ENCODE results near the gene CD200.

DNA sequence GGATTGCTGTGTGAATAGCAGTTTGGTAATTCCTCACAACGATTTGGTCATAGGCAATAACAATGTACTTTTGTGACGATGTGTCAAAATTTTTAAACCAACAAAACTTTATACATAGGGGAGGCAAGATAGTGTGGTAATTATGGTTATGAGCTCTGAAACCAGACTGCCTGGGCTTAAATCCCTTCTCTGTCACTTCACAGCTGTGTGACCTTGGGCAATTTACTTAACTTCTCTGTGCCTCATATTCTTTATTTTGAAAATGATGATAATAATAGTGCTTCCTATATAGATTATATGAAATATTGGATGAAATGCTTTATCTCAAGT lies 5.7 kb downstream of the CD200 start:
- no peak for TF ChIP-seq EZH2 (IDR thresholded peaks at IDR 0.05; ENCODE audit: low read depth, unreplicated experiment)
- TF ChIP-seq, protein P1, sequence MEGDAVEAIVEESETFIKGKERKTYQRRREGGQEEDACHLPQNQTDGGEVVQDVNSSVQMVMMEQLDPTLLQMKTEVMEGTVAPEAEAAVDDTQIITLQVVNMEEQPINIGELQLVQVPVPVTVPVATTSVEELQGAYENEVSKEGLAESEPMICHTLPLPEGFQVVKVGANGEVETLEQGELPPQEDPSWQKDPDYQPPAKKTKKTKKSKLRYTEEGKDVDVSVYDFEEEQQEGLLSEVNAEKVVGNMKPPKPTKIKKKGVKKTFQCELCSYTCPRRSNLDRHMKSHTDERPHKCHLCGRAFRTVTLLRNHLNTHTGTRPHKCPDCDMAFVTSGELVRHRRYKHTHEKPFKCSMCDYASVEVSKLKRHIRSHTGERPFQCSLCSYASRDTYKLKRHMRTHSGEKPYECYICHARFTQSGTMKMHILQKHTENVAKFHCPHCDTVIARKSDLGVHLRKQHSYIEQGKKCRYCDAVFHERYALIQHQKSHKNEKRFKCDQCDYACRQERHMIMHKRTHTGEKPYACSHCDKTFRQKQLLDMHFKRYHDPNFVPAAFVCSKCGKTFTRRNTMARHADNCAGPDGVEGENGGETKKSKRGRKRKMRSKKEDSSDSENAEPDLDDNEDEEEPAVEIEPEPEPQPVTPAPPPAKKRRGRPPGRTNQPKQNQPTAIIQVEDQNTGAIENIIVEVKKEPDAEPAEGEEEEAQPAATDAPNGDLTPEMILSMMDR (conservative IDR thresholded peaks at IDR 0.05; ENCODE audit: low read depth in 2 of 2): no peak
- no peak for TF ChIP-seq EZH2phosphoT487 (IDR thresholded peaks at IDR 0.05; ENCODE audit: unreplicated experiment)
- no peak for TF ChIP-seq POLR2AphosphoS5 (IDR thresholded peaks at IDR 0.05; ENCODE audit: low read depth)
- TF ChIP-seq ZNF114 (CRISPR knock-in tag; IDR thresholded peaks at IDR 0.05): no peak
- TF ChIP-seq JUNB (IDR thresholded peaks at IDR 0.05; ENCODE audit: unreplicated experiment): no peak
